SK-N-MC (cell line): Measurements from ENCODE around the gene PARP12.

ENCODE experiments used
- DNase-seq: peaks from one replicate; pipeline ENCODE4 v3.0.0-alpha.2; 2011; ENCODE audit warnings: low read depth, low spot score
- H3K27ac ChIP-seq: fragments of 200-600 bp; sonication (generic); 2 replicates; pipeline ENCODE4 v1.5.1; 2016; ENCODE audit warnings: mixed run types
- H3K36me3 ChIP-seq: fragments of 200-600 bp; sonication (generic); 2 replicates; pipeline ENCODE4 v1.6.1; 2017; ENCODE audit warnings: antibody characterized with exemption, low read length, mixed read lengths; ENCODE audit not compliant: insufficient read depth
- H3K4me3 ChIP-seq: fragments of 200-600 bp; sonication (generic); 2 replicates; pipeline ENCODE4 v1.5.1; 2016
- H3K9ac ChIP-seq: fragments of 200-600 bp; sonication (generic); 2 replicates; pipeline ENCODE4 v1.8.0; 2017; ENCODE audit warnings: mixed run types, mixed read lengths; ENCODE audit not compliant: insufficient read length
- H3K9me3 ChIP-seq: fragments of 200-600 bp; sonication (generic); 2 replicates; pipeline ENCODE4 v1.6.1; 2017; ENCODE audit warnings: low read depth, mild to moderate bottlenecking, antibody characterized with exemption, low read length, moderate library complexity, mixed read lengths
- EZH2 ChIP-seq: fragments of 200-600 bp; sonication (generic); IDR thresholded peaks from one replicate; pipeline ENCODE4 v1.6.1; 2017; ENCODE audit warnings: antibody characterized with exemption
- FOXP2 ChIP-seq: optimal IDR thresholded peaks from 2 replicates; pipeline ENCODE3; 2011; ENCODE audit warnings: mild to moderate bottlenecking, moderate library complexity; ENCODE audit not compliant: insufficient read depth; ENCODE audit errors: extremely low read length, control extremely low read depth
- POLR2AphosphoS5 ChIP-seq: IDR thresholded peaks from 2 replicates; pipeline ENCODE4 v1.6.1; 2012; ENCODE audit warnings: mild to moderate bottlenecking, low read depth, low read length, borderline replicate concordance

PARP12 gene

GRCh38 chr7:140017034-140017433 is 45.7 kb downstream of the PARP12 start:
- no peak for DNase-seq
- H3K4me3 ChIP-seq, result no peak overlapping the region
- no peak for TF ChIP-seq FOXP2
- TF ChIP-seq EZH2, result no peak
- no peak for TF ChIP-seq POLR2AphosphoS5
- H3K36me3 ChIP-seq, result no peaks in the 10 kb centered on the region
- H3K27ac ChIP-seq, result no peak overlapping the region
- no peaks in the 10 kb centered on the region for H3K9me3 ChIP-seq
- no peak overlapping the region for H3K9ac ChIP-seq

DNA sequence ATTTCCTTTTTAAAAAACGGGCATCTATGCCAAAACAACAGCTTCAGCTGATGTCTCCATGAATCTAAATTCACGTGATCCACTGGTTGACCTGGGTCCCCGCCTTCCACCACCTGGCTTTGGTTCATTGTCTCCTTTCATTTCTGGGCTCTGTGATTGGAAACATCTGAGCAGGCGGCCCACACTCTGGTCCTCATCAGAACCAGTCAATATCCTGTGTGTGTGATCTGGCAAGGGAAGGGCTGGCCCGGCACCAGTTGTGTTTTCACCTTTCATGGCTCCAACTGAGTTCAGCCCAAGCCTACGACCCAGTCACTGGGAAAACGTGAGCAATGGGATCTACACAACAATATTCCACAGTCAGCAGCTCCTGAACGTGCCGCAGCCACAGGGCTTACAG is 46.2 kb downstream of the PARP12 start:
- H3K9ac ChIP-seq, result no peak overlapping the region

DNA sequence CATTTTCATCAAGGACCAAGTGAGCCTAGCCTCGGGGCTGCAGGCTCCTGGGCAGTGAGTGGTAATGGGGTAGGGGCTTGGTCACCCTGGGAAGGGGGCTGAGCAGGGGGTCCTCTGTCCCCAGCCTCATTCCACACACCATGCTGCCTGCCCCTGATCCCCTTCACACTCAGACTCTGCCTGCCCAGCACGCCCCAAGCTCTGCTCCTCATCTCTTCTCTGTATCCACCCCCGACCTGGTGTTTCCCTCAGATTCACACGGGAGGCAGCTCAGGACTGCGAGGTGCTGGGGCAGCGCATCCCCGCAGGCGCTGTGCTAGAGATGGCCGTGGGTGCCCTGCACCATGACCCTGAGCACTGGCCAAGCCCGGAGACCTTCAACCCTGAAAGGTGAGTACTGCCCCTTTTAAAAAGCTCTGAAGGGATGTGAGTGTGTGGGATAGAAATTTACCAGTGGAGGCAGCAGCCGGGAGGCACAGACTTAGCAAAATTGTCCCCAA is 47.2 kb downstream of the PARP12 start:
- Histone ChIP-seq H3K9ac (no peak overlapping the region), H3K36me3 (no peaks in the 10 kb centered on the region), H3K4me3 (no peak overlapping the region), H3K9me3 (no peaks in the 10 kb centered on the region), H3K27ac (no peak overlapping the region)
- DNase-seq, result no peak
- TF ChIP-seq POLR2AphosphoS5, result no peak
- no peak for TF ChIP-seq EZH2
- TF ChIP-seq FOXP2, result no peak

More for the DNA sequence above, 46.2 kb downstream of the PARP12 start:
- Histone ChIP-seq H3K27ac (no peak overlapping the region), H3K9me3 (no peaks in the 10 kb centered on the region), H3K36me3 (no peaks in the 10 kb centered on the region), H3K4me3 (no peak overlapping the region)
- DNase-seq, result no peak
- TF ChIP-seq POLR2AphosphoS5 (no peak), EZH2 (no peak), FOXP2 (no peak)

DNA sequence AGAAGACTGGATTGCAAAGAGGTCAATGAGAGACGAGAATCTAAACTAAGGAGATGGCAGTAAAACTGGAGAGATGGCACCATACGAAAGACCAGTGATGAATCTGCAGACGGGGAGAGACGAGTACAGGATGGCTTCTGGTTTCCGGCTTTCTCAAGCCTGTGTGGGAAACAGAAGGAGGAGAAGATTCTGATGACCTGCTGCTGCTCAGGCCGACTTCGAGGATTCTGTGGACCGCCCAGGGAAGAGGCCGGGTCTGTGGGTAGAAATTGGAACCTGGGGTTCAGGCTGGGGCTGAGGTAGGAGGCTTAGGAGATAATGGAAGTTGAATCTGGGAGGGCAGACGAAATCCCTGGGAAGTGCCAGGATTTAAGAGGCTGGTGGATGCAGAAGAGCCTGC is 48.6 kb downstream of the PARP12 start:
- TF ChIP-seq FOXP2 (no peak), EZH2 (no peak), POLR2AphosphoS5 (no peak)
- no peak overlapping the region for H3K4me3 ChIP-seq
- no peaks in the 10 kb centered on the region for H3K9me3 ChIP-seq
- H3K27ac ChIP-seq, result no peak overlapping the region
- H3K36me3 ChIP-seq, result no peaks in the 10 kb centered on the region
- H3K9ac ChIP-seq, result no peak overlapping the region
- no peak for DNase-seq

GRCh38 chr7:140013676-140014075 is 49.1 kb downstream of the PARP12 start:
- Histone ChIP-seq H3K9ac (no peak overlapping the region), H3K4me3 (no peak overlapping the region), H3K36me3 (no peaks in the 10 kb centered on the region), H3K9me3 (no peaks in the 10 kb centered on the region), H3K27ac (no peak overlapping the region)
- TF ChIP-seq POLR2AphosphoS5, result no peak
- no peak for TF ChIP-seq FOXP2
- no peak for TF ChIP-seq EZH2
- no peak for DNase-seq

- TF ChIP-seq POLR2AphosphoS5 (no peak), FOXP2 (no peak), EZH2 (no peak)
- DNase-seq, result no peak
These were observed 52.4 kb downstream of the PARP12 start for GRCh38 chr7:140010194-140010895.

GRCh38 chr7:140009735-140010134 is 53.0 kb downstream of the PARP12 start:
- TF ChIP-seq POLR2AphosphoS5 (no peak), FOXP2 (no peak), EZH2 (no peak)
- H3K9ac ChIP-seq, result no peak overlapping the region
- no peak for DNase-seq
- no peak overlapping the region for H3K4me3 ChIP-seq
- no peaks in the 10 kb centered on the region for H3K36me3 ChIP-seq
- no peak overlapping the region for H3K27ac ChIP-seq
- H3K9me3 ChIP-seq, result no peaks in the 10 kb centered on the region

More at GRCh38 chr7:140010194-140010895, 52.4 kb downstream of the PARP12 start:
- Histone ChIP-seq H3K27ac (no peak overlapping the region), H3K9ac (no peak overlapping the region), H3K36me3 (no peaks in the 10 kb centered on the region), H3K4me3 (no peak overlapping the region), H3K9me3 (no peaks in the 10 kb centered on the region)

- no peak for TF ChIP-seq EZH2
- Histone ChIP-seq H3K9me3 (no peaks in the 10 kb centered on the region), H3K27ac (no peak overlapping the region), H3K9ac (no peak overlapping the region), H3K4me3 (no peak overlapping the region), H3K36me3 (no peaks in the 10 kb centered on the region)
- DNase-seq, result no peak
These were observed 53.8 kb downstream of the PARP12 start for GRCh38 chr7:140008755-140009610.
